ENCODE measurements around the gene RAB14.
A peak's percentile ranks its signal among the peaks of the same experiment; 100 is the strongest.

The RAB14 gene

GRCh38 chr9:121210536-121210935 is 8.9 kb upstream of the RAB14 start:
- DNase-seq = no peak
- no peak for TF ChIP-seq CTCF (IDR thresholded peaks at IDR 0.05; ENCODE audit: low read depth, low read length, missing control alignments)
- in situ Hi-C loops (cut with HindIII; ENCODE audit: low pct_ligation_motif_present, low sequenced_read_pairs) = no loop called here
- H3K4me3 ChIP-seq (ENCODE audit: low read depth, low read length) = no peak overlapping the region
- H3K36me3 ChIP-seq (replicated peaks) = no peaks in the 10 kb centered on the region
- no peaks in the 10 kb centered on the region for H3K27me3 ChIP-seq (replicated peaks)
- no peak overlapping the region for H3K27ac ChIP-seq

GRCh38 chr9:121207371-121207940 is 5.8 kb upstream of the RAB14 start:
- no peak for TF ChIP-seq CTCF (IDR thresholded peaks at IDR 0.05; ENCODE audit: low read depth, low read length, missing control alignments)
- H3K4me3 ChIP-seq (ENCODE audit: low read depth, low read length) = no peak overlapping the region
- no peaks in the 10 kb centered on the region for H3K36me3 ChIP-seq (replicated peaks)
- no peak overlapping the region for H3K27ac ChIP-seq
- H3K27me3 ChIP-seq (replicated peaks) = no peaks in the 10 kb centered on the region
- DNase-seq = no peak
- in situ Hi-C loops (cut with HindIII; ENCODE audit: low pct_ligation_motif_present, low sequenced_read_pairs) = no loop called here

- H3K27ac ChIP-seq = no peak overlapping the region
- no peaks in the 10 kb centered on the region for H3K27me3 ChIP-seq (replicated peaks)
- no peak overlapping the region for H3K4me3 ChIP-seq (ENCODE audit: low read depth, low read length)
These were observed 5.1 kb upstream of the RAB14 start for GRCh38 chr9:121206516-121207370.

GRCh38 chr9:121204611-121205010 is 2.9 kb upstream of the RAB14 start:
- Histone ChIP-seq H3K27me3 (replicated peaks) (no peaks in the 10 kb centered on the region), H3K36me3 (replicated peaks) (no peaks in the 10 kb centered on the region), H3K4me3 (ENCODE audit: low read depth, low read length) (no peak overlapping the region), H3K27ac (no peak overlapping the region)
- DNase-seq = no peak
- in situ Hi-C loops (cut with HindIII; ENCODE audit: low pct_ligation_motif_present, low sequenced_read_pairs) = no loop called here
- TF ChIP-seq CTCF (IDR thresholded peaks at IDR 0.05; ENCODE audit: low read depth, low read length, missing control alignments) = no peak

More at GRCh38 chr9:121206516-121207370, 5.1 kb upstream of the RAB14 start:
- H3K36me3 ChIP-seq (replicated peaks) = no peaks in the 10 kb centered on the region
- peak; percentile 23 for DNase-seq
- no peak for TF ChIP-seq CTCF (IDR thresholded peaks at IDR 0.05; ENCODE audit: low read depth, low read length, missing control alignments)
- in situ Hi-C loops (cut with HindIII; ENCODE audit: low pct_ligation_motif_present, low sequenced_read_pairs) = no loop called here

GRCh38 chr9:121204121-121204520 is 2.5 kb upstream of the RAB14 start:
- Histone ChIP-seq H3K27ac (no peak overlapping the region), H3K27me3 (replicated peaks) (no peaks in the 10 kb centered on the region), H3K36me3 (replicated peaks) (no peaks in the 10 kb centered on the region), H3K4me3 (ENCODE audit: low read depth, low read length) (no peak overlapping the region)
- in situ Hi-C loops (cut with HindIII; ENCODE audit: low pct_ligation_motif_present, low sequenced_read_pairs) = no loop called here
- TF ChIP-seq CTCF (IDR thresholded peaks at IDR 0.05; ENCODE audit: low read depth, low read length, missing control alignments) = no peak
- no peak for DNase-seq
